Pons (tissue), 1 donor: ENCODE results near the gene SIGLEC1.

Experiments
- DNase-seq: peaks from one replicate; pipeline ENCODE4 v3.0.0-alpha.2; 2016; ENCODE audit warnings: low spot score

SIGLEC1 gene

DNA sequence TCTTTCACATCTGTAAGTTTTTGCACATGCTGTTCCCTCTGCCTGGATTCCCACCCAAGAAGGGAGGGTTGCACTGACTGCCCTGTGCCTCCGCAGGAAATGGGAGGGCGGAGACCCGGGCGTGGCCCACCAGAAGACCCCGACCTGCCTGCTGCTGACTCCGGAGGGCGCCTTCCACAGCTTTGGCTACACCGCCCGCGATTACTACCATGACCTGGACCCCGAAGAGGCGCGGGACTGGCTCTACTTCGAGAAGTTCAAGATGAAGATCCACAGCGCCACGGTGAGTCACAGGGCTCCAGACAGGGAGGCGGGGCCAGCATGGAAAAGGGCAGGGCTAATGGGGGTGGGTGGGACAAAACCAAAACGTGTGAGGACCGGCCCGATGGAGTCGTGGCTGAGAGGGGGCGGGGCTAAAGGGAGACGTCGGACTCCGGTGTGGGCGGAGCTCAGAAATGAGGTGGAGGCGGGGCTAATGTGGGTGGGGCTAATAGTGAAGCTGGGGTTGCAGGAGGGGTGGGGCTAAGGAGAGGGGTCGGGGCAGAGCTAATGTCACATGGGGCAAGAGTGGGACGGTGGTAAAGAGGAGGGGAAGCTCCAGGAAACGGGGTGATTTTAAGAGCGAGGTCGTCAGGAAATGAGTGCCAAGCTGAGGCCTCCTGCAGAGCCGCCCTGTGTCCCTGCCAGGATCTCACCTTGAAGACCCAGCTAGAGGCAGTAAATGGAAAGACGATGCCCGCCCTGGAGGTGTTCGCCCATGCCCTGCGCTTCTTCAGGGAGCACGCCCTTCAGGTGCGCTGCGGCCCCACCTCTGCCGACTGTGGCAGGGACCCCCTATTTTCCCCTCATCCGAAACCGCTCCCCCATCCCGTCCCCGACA is 32.6 kb upstream of the SIGLEC1 start:
- no peak for DNase-seq

DNA sequence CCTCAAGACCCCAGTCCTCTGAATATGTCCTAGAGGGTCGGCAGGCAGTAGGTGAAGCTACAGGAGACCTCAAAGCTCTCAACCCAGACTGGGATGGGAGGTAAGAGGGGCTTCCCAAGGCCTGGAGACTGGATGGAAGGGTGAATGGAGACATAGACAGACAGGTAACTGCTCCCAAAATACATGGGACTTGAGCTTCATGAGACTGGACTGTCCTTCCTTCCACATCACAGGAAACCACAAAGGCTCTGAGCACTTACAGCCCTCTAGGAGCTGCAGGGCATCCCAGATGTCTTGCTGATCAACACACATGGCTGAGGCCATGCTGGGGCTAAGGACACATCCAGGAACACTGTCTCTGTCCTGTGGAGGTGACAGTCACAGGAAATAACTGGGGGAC is 31.6 kb upstream of the SIGLEC1 start:
- no peak for DNase-seq

GRCh38 chr20:3743251-3743650 is 30.9 kb upstream of the SIGLEC1 start:
- DNase-seq: no peak

GRCh38 chr20:3741836-3742458 is 29.5 kb upstream of the SIGLEC1 start:
- no peak for DNase-seq

GRCh38 chr20:3740615-3741301 is 28.4 kb upstream of the SIGLEC1 start:
- DNase-seq: no peak

- no peak for DNase-seq
Measured at GRCh38 chr20:3739926-3740451, 27.6 kb upstream of the SIGLEC1 start.

- no peak for DNase-seq
Measured at GRCh38 chr20:3739054-3739925, 26.9 kb upstream of the SIGLEC1 start.

DNA sequence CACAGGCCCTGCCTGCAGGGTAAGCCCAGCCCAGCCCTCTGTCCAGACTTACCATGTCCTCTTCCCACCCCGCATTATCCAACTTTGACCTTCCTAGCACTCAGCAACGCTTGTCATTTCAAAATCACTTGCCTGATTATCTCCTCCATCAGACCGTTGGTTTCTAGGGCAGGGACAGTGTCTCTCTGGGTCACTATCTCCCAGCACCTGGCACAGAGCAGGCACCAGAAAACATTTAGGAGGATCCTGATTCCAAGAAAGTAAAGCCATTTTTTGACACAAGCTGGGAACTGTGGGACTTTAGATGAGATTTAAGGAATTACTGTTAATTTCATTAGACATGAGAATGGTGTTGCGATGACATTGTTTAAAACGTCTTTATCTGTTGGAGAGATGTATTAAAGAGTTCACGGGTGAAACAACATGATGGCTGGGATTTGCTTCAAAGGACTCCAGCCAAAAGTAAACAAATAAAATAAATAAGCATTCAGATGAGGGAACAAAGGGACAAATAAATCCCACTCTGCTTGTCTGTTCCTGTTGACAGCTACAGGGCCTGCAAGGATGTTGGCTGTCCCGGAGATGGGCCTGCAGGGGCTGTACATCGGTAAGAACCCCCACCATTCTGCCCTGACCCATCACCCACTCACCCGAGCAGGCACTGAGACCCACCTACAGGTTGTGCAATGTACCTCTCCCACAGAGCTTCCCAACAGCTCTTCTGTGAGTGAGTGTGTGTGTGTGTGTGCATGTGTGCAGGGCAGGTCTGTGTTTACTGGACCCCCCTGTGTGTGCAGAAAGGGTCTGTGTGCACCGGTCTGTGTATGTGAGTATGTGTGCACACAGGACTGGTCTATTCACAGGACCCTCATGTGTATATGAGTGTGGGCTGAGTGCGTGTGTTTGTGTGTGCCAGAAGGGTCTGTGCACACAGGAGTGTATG is 26.0 kb upstream of the SIGLEC1 start:
- DNase-seq: no peak

GRCh38 chr20:3735768-3736167 is 23.4 kb upstream of the SIGLEC1 start:
- DNase-seq: no peak

DNA sequence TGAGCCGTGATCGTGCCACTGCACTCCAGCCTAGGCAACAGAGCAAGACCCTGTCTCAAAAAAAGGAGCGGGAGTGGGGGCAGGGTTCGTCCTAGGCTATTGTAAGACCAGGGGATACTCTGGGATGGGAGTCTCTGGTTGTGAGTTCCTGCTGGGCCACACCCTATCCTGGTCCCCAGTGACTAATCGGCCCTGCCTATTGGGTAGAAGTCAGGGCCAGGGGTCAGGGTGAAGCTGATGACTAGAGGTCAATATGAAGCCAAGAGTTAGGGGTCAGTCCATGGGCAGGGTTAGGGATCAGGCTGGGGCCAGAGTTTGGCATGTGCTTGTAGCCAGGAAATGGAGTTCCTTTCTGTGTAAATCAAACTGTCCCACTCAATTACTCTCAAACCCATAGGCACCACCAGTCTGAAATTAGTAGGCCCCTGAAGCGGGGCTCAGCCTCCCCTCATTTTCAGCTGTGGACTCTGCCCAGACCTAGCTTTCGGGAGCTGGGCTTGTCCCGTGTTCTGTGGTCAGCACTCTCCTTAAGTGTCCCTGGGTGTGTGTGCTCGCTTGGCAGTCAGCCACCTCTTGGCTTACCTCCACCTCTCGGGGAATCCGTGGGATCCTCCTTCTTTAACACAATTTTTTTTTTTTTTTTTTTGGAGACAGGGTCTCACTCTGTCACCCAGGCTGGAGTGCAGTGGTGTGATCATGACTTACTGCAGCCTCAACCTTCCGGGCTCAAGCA is 21.9 kb upstream of the SIGLEC1 start:
- DNase-seq: no peak

- no peak for DNase-seq
Measured at GRCh38 chr20:3733119-3733995, 21.0 kb upstream of the SIGLEC1 start.

- DNase-seq: no peak
Measured at GRCh38 chr20:3732327-3733118, 20.1 kb upstream of the SIGLEC1 start, which contains the start of gene HSPA12B. Gene HSPA12B (plus strand): TSS chr20:3732685. CDS start chr20:3738675, 5,990 bp downstream.

- no peak for DNase-seq
Measured at GRCh38 chr20:3731944-3732326, 19.5 kb upstream of the SIGLEC1 start.

DNA sequence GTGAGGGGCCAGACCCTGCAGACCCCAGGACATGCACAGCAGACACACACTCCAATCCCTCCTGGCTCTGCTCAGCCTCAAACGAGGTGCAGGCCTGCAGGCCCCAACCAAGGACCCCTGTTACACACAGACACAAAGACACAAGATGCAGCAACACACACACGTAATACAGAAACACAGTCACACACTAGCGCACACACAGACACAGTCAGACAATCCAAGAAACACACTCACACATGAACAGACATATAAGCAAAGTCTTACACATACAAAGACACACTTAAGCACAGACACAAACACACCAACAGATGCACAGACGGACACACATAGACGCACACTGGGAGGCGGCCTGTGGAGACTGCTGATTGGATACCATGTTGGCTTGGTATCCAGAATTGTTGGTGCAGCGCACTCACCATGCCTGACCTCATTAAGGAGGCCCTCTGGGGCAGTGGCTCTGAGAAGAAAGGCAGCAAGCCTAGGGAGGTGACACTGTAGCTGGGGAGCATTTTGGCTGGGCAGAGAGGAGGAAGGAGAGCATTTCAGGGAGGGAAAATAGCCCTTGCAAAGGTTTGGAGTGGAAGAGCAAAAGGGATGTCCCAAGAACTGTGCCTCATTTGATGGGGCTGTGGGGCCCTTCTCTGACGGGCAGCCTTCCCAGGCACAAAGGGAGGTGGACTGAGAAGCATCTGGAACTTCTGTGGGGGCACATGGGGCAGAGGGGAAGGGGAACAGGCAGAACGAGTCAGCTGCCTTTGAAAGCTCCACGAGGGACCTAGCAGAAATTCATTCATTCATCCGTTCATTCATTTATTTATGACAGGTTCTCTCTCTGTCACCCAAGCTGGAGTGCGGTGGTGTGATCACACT is 18.6 kb upstream of the SIGLEC1 start:
- no peak for DNase-seq

DNA sequence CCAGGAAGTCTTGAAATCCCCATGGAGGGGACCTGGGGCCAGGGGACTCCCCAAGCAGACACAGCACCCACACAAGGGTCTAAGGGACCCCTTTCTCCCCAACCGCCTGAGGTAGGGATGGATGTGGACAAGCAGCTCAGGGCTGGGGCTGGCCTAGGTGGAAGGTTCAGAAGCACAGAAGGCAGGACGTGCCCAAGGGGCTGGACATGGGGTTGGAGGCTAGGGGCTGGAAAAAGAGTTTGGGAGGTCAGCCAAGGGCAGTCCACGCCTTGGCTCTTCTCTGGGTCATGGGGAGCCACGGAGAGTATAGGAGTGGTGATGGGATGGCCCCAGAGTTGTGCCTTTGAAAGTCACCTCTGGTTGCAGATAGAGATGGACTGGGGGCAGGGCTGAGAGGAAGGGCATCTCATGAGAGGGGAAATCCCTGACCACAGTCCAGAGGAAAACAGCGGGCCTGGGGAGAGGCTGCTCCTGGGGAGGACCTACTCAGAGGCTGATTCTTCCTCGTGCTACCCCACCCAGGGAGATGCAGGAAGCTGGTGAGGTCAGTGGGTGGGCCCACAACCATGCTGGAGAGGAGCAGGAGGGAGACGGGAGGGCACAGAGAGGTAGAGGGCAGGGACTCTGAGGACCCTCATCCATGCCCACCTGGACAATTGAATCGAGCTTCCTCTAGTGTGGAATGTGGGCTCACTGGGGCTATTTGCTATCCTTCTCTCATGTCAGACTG is 17.6 kb upstream of the SIGLEC1 start:
- no peak for DNase-seq

DNA sequence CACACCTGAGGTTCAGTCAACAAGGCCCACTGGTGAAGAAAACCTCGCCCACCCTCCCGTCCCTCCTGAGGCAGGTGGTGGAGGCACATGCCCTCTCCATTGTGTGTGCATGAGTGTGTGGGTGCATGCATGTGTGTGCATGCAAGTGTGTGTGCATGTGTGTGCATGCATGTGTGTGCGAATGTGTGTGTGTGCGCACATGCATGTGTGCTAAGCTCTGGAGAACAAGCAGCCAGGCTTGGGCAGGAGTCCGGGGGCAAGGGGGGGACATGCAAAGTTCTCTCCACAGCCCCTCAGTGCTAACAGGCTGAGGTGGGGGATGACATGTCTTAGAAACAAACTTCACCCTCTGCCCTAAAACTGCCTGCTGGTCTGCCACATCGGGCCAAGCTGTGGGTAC is 17.0 kb upstream of the SIGLEC1 start:
- DNase-seq: no peak
